ENCODE results near the gene CTNNBL1.
A peak's percentile ranks its signal among the peaks of the same experiment; 100 is the strongest.

Gene CTNNBL1

DNA sequence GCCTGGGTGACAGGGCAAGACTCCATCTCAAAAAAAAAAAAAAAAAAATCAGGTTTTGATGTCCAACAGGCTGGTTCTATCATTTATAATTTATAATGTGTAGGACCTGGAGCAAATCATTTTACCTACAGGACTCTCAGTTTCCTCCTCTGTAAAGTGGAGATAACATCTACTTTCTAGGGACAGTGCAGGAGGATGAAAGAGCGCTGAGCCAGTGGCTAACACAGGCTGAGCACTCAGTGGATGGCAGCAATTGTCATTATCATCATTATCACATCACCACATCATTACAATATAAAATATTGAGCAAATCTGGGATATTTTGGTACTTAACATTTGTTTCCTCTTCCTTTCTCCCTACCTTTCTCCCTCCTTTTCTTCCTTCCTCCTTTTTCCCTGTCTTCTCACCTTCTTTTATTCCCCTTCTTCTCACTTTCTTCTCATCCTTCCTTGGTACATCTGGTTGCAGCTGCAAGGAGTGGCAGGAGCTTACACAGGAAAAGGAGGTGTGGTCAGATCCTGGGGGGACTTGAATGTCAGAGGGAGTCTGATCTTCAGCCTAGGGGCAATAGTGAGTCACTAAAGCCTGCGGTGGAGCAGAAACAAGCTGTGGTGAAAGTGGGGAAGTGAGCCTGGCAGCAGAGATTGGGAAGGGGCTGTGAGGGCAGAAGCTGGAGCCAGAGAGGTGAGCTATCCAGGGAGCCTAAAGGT, 24.6 kb upstream of the CTNNBL1 start:
- no peak for TF ChIP-seq CTCF (IDR thresholded peaks at IDR 0.05; ENCODE audit: low read depth, low read length, missing control alignments)
- H3K4me3 ChIP-seq (replicated peaks; ENCODE audit: low read depth, low read length) = no peak overlapping the region
- DNase-seq (ENCODE audit: extremely low read depth, low read depth) = peak; percentile 7

DNA sequence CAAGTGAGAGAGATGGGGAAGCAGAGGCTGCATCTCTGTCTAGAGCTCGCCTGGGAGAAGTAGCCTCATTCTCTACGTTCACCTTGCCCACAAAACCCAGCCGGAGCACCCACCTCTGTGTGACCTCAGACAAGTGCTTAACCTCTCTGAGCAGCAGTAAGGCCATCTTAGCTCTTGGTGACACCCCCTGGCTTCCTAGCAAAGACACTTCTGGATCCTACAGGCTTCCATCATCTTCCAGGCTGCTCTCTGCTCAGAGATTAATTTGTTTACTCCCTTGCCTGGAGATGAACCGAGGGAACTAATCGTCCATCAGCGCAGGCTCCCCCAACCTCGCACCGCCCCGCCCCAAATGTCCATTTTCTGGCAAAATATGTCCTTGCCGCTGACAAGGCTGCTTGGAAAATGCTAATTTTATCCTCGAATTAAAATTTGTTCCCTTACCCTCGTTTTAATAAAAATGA, 24.0 kb upstream of the CTNNBL1 start:
- H3K4me3 ChIP-seq (replicated peaks; ENCODE audit: low read depth, low read length) = no peak overlapping the region
- no peak for DNase-seq (ENCODE audit: extremely low read depth, low read depth)
- TF ChIP-seq CTCF (IDR thresholded peaks at IDR 0.05; ENCODE audit: low read depth, low read length, missing control alignments) = no peak

GRCh38 chr20:37670351-37670791, 23.5 kb upstream of the CTNNBL1 start:
- no peak for TF ChIP-seq CTCF (IDR thresholded peaks at IDR 0.05; ENCODE audit: low read depth, low read length, missing control alignments)
- peak overlapping the region; percentile 9; the same call in 1 of the 2 replicates for H3K4me3 ChIP-seq (replicated peaks; ENCODE audit: low read depth, low read length)
- DNase-seq (ENCODE audit: extremely low read depth, low read depth) = peak; percentile 10

DNA sequence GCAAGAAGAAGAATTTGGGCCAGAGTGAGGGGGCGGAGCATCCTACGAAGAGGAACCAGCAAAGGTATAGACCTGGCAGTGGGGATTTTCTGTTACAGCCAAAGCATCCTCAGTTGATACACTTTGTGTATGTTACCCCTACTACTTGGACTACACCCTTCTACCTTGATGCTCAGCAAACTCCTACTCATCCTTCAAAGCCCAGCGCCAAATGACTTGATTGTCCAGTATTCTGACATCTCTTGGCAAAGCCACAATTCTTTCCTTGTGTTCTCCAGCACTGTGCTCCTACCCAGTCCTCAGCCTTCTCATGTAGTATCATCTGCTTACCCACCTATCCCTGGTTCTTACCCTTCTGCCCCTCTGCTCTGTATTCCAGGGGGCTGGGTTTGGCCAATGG, 21.7 kb upstream of the CTNNBL1 start:
- no peak for DNase-seq (ENCODE audit: extremely low read depth, low read depth)
- no peak overlapping the region for H3K4me3 ChIP-seq (replicated peaks; ENCODE audit: low read depth, low read length)
- TF ChIP-seq CTCF (IDR thresholded peaks at IDR 0.05; ENCODE audit: low read depth, low read length, missing control alignments) = no peak

- TF ChIP-seq CTCF (IDR thresholded peaks at IDR 0.05; ENCODE audit: low read depth, low read length, missing control alignments) = no peak
- no peak overlapping the region for H3K4me3 ChIP-seq (replicated peaks; ENCODE audit: low read depth, low read length)
- no peak for DNase-seq (ENCODE audit: extremely low read depth, low read depth)
These were observed 20.4 kb upstream of the CTNNBL1 start for GRCh38 chr20:37673444-37673843.

DNA sequence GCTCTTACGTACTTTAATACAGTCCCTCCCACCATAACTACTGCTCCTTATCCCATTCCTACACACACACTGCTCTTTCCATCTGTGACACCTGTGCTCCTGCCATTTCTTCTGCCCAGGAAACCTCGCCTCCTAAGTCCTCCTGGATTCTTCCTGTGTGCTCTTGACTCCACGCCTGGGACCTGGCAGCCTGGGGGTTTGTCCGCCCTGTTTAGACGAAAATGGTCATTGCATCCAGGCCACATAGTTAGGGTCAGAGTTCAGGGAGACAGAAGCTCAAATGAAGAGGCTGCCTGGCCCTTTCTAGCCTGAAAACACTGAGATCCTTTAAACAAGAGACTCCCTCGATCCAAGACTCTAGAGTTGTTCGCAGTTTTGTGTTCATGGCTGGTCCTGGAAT, 17.4 kb upstream of the CTNNBL1 start:
- H3K4me3 ChIP-seq (replicated peaks; ENCODE audit: low read depth, low read length) = no peak overlapping the region
- no peak for TF ChIP-seq CTCF (IDR thresholded peaks at IDR 0.05; ENCODE audit: low read depth, low read length, missing control alignments)
- no peak for DNase-seq (ENCODE audit: extremely low read depth, low read depth)
